NT2/D1 (cell line): ENCODE measurements around the gene AK4.

Experiments used
- DNase-seq: peaks from one replicate; pipeline ENCODE4 v3.0.0-alpha.2; 2011; ENCODE audit warnings: low read depth, low spot score
- H3K27me3 ChIP-seq: 2 replicates; pipeline ENCODE4 v1.6.0; 2011; ENCODE audit warnings: mild to moderate bottlenecking; ENCODE audit not compliant: insufficient read length, insufficient read depth
- H3K36me3 ChIP-seq: 2 replicates; pipeline ENCODE4 v1.6.1; 2011; ENCODE audit warnings: mild to moderate bottlenecking, low read length, mixed read lengths; ENCODE audit not compliant: insufficient read depth, insufficient read length
- H3K4me1 ChIP-seq: 2 replicates; pipeline ENCODE4 v1.5.1; 2011; ENCODE audit not compliant: insufficient read depth, insufficient read length
- H3K4me3 ChIP-seq: 2 replicates; pipeline ENCODE4 v1.5.1; 2011; ENCODE audit warnings: low read depth; ENCODE audit not compliant: insufficient read length
- H3K9ac ChIP-seq: 2 replicates; pipeline ENCODE4 v1.6.0; 2011; ENCODE audit warnings: low read depth; ENCODE audit not compliant: insufficient read length
- H3K9me3 ChIP-seq: 2 replicates; pipeline ENCODE4 v1.5.1; 2011; ENCODE audit warnings: mild to moderate bottlenecking, low read length; ENCODE audit not compliant: insufficient read depth
- SUZ12 ChIP-seq: IDR thresholded peaks from 2 replicates; pipeline ENCODE4 v1.6.1; 2011; ENCODE audit not compliant: insufficient read length, insufficient read depth; ENCODE audit errors: extremely low read depth
- YY1 ChIP-seq: IDR thresholded peaks from 2 replicates; pipeline ENCODE4 v1.6.1; 2011; ENCODE audit not compliant: insufficient read length, insufficient read depth
- ZNF274 ChIP-seq: IDR thresholded peaks from 2 replicates; pipeline ENCODE4 v1.6.1; 2011; ENCODE audit warnings: mild to moderate bottlenecking, low read depth, low read length

Gene AK4

GRCh38 chr1:65196926-65197325, 48.9 kb downstream of the AK4 start:
- Histone ChIP-seq H3K9me3 (no peaks in the 10 kb centered on the region), H3K36me3 (peaks cover 5% of the 10 kb centered on the region), H3K9ac (no peak overlapping the region), H3K4me3 (no peak overlapping the region), H3K27me3 (no peaks in the 10 kb centered on the region), H3K4me1 (no peaks in the 10 kb centered on the region)
- DNase-seq, result no peak
- TF ChIP-seq ZNF274 (no peak), SUZ12 (no peak), YY1 (no peak)

- H3K36me3 ChIP-seq, result peaks cover 5% of the 10 kb centered on the region
- no peak overlapping the region for H3K4me3 ChIP-seq
- H3K27me3 ChIP-seq, result no peaks in the 10 kb centered on the region
- no peak overlapping the region for H3K9ac ChIP-seq
- no peak for DNase-seq
- no peaks in the 10 kb centered on the region for H3K4me1 ChIP-seq
- no peaks in the 10 kb centered on the region for H3K9me3 ChIP-seq
- TF ChIP-seq YY1 (no peak), SUZ12 (no peak), ZNF274 (no peak)
Observed at GRCh38 chr1:65197636-65198035, 49.6 kb downstream of the AK4 start.

- Histone ChIP-seq H3K36me3 (peaks cover under 1% of the 10 kb centered on the region), H3K4me3 (no peak overlapping the region), H3K9ac (no peak overlapping the region), H3K9me3 (no peaks in the 10 kb centered on the region), H3K4me1 (no peaks in the 10 kb centered on the region), H3K27me3 (no peaks in the 10 kb centered on the region)
- no peak for DNase-seq
- TF ChIP-seq SUZ12, result no peak
- TF ChIP-seq ZNF274, result no peak
- TF ChIP-seq YY1, result no peak
Observed at GRCh38 chr1:65198096-65198495, 50.1 kb downstream of the AK4 start.

- H3K9me3 ChIP-seq, result no peaks in the 10 kb centered on the region
- DNase-seq, result no peak
- no peak overlapping the region for H3K9ac ChIP-seq
- TF ChIP-seq YY1 (no peak), SUZ12 (no peak), ZNF274 (no peak)
- H3K27me3 ChIP-seq, result no peaks in the 10 kb centered on the region
- no peak overlapping the region for H3K4me3 ChIP-seq
- no peaks in the 10 kb centered on the region for H3K4me1 ChIP-seq
- H3K36me3 ChIP-seq, result no peaks in the 10 kb centered on the region
Observed at GRCh38 chr1:65200411-65200810, 52.4 kb downstream of the AK4 start.

- DNase-seq, result no peak
- Histone ChIP-seq H3K9ac (no peak overlapping the region), H3K36me3 (no peaks in the 10 kb centered on the region), H3K9me3 (no peaks in the 10 kb centered on the region), H3K4me1 (no peaks in the 10 kb centered on the region), H3K27me3 (peaks cover 4% of the 10 kb centered on the region), H3K4me3 (no peak overlapping the region)
- TF ChIP-seq YY1, result no peak
- TF ChIP-seq ZNF274, result no peak
- no peak for TF ChIP-seq SUZ12
Observed at GRCh38 chr1:65206836-65207235, 58.8 kb downstream of the AK4 start.

GRCh38 chr1:65207317-65207716, 59.3 kb downstream of the AK4 start:
- Histone ChIP-seq H3K4me3 (no peak overlapping the region), H3K9me3 (no peaks in the 10 kb centered on the region), H3K9ac (no peak overlapping the region), H3K27me3 (peaks cover 4% of the 10 kb centered on the region), H3K36me3 (no peaks in the 10 kb centered on the region), H3K4me1 (no peaks in the 10 kb centered on the region)
- no peak for DNase-seq
- TF ChIP-seq YY1 (no peak), SUZ12 (no peak), ZNF274 (no peak)

GRCh38 chr1:65208563-65208973, 60.6 kb downstream of the AK4 start:
- TF ChIP-seq SUZ12 (no peak), ZNF274 (no peak), YY1 (no peak)
- DNase-seq, result no peak

More at GRCh38 chr1:65208563-65208973, 60.6 kb downstream of the AK4 start:
- Histone ChIP-seq H3K27me3 (peaks cover 4% of the 10 kb centered on the region), H3K9me3 (no peaks in the 10 kb centered on the region), H3K4me1 (no peaks in the 10 kb centered on the region), H3K36me3 (no peaks in the 10 kb centered on the region), H3K4me3 (no peak overlapping the region), H3K9ac (no peak overlapping the region)
